D341Med (cell line): ENCODE data around the gene SPINK2.

Experiments used
- DNase-seq: peaks from one replicate; pipeline ENCODE4 v3.0.0; 2012; ENCODE audit warnings: low spot score

The SPINK2 gene

DNA sequence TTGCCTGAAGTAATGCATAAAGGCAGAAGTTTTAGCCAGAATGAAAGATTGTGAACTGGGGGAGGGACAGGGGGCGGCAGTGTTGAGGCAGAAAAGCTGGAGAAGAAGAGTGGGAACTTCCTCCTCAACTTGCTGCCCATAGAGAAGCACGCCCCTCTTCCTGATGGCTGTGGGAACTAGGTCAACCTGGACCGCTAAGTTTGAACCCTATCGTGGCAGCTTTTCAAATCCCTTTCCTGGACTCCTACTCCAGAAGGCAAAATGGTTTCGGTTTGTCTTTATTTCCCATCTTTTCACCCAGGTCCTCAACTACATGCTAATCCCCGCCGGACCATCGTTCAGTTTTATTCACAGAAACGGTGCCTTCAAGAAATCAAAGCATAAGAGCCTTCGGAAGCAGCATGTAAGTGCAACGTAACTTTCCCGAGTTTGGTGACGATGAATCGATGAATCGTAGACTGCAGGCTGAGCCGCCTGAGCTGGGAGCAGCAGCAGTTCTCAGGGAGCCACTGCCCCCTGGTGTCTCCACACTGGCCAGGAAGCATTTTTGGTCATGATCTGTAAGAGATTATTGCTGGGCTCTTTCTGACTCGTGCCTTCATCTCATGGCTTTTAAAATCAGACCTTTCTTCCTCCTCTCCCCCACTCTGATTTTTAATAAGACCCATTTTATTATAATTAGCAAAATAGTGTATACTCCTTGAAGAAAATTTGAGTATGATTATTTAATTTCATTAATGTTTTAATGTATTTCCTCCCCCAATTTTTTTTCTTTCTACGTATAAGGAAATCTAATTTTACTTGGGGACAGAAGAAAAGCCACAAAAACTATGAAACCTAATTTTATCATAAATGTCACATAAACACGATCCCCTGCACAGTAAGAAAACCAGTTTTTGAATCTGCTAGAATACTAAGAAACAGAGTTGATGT, 21.4 kb downstream of the SPINK2 start:
- peak; percentile 88 for DNase-seq

DNA sequence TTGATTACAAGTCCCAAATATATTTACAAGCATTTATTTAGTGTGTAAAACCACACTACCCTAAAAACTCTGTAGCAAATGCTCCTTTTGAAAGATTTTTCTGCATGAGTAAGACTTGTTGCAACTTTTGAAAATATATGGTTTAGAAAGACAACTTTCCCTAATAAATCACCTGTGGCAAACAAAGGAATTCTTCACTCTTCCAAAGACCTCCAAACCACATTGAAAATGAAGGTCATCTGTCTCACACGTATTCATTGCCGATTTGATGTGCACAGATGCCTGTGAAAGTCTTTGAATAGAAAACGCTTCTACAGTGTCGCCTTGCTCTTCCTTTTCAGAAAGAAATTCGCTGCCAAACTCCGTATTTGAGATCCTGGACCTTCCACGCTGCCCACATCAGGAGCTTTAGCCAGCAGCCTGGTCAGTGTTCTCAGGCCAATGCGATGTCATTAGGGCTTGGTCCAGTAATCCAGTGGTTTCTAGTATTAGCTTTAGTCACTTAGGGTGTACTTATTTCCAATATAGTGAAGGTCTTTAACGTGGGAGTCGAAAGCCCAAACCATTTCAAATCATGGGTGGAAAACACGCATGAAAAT, 22.2 kb downstream of the SPINK2 start:
- no peak for DNase-seq

DNA sequence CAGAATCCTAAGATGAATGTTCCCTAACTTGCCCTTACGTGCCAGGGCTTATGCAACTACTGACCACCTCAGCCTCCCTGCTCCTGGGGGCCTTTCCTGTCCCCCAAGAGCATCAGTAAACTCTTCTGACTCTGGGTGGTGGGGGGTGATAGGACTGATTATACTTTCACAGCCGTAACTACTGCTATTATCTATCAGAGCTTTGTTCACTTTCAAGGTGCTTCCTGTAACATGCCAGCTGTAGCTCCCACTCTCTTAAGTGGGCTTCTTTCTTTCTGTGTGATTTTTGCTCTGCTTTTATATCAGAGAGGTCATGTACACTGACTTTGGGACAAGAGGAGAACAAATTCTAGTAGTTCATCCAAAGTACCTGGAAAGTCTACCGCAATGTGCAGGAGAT, 25.3 kb downstream of the SPINK2 start:
- no peak for DNase-seq

DNA sequence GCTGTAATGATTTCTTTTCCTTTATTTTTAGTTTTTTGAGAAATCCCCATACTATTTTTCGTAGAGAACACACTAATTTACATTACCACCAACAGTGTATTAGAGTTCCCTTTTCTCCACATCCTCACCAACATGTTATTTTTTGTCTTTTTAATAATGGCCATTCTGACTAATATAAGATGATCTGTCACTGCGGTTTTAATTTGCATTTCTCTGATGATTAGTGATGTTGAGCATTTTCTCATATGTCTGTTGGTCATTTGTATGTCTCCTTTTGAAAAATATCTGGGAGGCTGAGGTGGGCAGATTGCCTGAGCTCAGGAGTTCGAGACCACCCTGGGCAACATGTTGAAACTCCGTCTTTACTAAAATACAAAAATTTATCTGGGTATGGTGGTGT, 30.2 kb downstream of the SPINK2 start:
- DNase-seq: no peak

DNA sequence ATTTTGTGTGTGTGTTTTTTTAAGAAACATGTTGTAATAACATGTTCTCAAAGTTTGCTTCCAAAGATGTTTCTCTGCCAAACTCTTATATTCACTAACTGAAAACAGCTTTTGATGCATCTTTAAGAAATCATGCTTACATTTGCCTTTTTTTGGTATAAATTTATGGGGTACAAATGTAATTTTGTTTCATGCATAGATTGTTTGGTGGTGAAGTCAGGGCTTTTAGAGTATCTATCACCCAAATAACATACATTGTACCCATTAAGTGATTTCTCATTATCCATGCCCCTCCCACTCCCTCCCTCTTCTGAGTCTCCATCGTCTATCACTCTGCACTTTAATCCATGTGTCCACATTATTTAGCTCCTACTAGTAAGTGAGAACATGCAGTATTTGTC, 30.8 kb downstream of the SPINK2 start:
- DNase-seq: no peak

GRCh38 chr4:56788081-56788480, 33.4 kb downstream of the SPINK2 start:
- DNase-seq: no peak

DNA sequence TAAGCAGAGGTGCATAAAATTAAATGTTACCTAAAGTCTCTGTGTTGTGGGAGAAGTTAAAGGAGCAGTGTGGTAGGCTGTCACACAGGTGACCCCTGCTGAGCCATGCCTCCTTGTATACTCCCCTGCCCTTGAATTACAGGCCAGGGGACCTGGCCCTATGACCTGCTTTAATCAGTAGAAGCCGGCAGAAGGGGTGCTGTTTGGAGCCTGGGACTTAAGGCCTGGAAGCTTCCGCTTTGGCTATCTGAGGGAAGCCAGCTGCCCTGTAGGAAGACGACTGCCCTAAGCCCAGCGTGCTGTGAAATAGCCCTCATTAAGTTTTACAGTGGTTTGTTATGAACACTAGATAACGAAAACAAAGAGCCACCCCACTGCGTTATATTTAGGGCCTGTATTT, 34.1 kb downstream of the SPINK2 start:
- DNase-seq: no peak

DNA sequence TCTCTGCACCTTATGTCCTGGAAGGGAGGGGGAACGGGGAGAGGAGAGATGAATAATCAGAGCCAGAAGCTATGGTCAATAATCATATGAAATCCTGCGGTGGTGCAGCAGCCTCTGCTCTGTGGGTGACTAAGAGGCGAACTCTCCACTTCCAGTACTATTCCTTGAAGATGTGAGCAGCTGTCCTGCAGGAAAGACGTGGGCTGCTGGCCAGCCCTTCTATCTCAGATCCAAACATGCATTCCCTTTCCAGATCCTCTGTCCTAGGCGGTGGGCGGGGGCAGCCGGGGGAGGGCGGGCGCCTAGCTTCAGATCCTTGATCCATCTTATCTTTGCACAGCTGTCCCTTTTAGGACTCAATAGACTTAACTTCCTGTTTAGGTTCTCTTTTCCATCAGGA, 34.5 kb downstream of the SPINK2 start:
- peak; percentile 62 for DNase-seq

DNA sequence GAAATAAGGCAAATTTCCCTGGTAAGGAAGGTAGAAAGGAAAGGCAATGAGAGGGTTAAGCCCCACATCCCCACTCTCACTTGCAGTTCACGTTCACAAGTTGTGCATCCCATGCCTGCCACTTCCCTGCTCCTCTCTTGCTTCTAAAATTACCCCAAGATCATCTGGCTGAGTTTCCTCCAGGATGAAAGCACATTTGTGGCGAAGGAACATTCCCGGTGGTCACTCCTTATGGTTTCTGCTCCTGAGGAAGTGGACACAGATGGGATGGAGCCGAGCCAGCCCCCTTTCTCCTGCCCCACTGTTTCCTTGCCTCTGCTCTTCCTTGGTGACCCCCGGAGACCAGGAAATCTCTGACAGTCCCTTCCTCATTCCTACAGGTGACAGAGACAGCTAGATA, 37.5 kb downstream of the SPINK2 start:
- DNase-seq: no peak

GRCh38 chr4:56782019-56782418, 39.5 kb downstream of the SPINK2 start:
- DNase-seq: no peak

- no peak for DNase-seq
Observed at GRCh38 chr4:56773346-56773745, 48.2 kb downstream of the SPINK2 start.

DNA sequence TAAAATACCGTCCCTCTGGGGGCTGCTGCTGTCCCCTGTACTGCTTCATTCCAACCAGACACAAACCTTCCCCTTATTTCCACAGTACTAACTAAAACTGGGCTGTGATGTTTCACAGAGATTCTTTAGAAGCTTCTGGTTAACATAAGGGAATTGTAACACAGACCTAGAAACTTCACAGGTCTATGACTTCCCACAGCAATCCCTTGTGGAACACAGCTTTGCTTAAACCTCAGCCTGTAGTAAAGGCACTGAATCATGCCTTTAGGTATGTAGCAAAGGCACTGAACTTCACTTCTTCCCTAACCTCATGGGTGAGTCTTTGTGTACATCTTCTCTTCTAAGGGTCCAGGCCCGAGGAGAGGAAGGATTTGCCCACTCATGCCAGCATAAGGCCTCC, 49.4 kb downstream of the SPINK2 start:
- DNase-seq: no peak

DNA sequence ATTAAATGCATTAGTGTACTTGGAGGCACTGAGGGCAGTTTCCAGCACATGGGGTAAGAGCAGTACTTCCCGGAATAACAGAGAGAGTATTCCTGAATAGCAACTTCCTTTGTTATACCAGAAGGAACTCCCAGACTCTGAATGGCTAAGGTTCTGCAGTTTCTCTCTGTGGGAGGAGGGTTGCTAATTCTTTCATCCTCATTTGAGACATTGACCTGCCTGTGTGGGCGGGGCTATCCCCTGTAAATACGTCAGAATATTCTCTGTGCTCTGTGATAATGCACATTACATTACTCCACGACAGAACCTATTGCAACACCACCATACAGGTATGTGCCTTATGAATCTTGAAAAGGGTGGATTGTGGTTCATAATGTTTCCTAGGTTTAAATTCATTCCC, 52.7 kb downstream of the SPINK2 start:
- DNase-seq: no peak

DNA sequence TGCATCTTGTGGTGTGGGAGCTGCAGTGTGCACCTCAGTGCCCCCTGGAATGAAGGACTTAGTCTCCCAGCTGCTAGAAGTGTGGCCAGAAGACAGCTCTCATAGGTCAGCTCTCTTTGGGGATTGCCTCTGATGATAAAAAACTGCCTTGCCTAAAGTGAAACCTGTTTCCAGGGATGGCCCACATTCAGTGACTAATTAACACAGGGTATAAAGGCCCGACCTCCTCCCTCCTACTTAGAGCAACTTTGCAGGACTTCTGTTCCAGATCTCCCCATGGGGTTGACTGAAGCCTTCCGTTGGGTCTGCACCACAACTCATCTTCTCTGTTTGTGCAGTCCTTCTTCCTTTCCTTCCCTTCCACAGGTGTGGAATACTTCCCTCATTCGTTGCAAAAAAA, 53.2 kb downstream of the SPINK2 start:
- DNase-seq: no peak

- DNase-seq: no peak
Observed at GRCh38 chr4:56767567-56767966, 53.9 kb downstream of the SPINK2 start.

DNA sequence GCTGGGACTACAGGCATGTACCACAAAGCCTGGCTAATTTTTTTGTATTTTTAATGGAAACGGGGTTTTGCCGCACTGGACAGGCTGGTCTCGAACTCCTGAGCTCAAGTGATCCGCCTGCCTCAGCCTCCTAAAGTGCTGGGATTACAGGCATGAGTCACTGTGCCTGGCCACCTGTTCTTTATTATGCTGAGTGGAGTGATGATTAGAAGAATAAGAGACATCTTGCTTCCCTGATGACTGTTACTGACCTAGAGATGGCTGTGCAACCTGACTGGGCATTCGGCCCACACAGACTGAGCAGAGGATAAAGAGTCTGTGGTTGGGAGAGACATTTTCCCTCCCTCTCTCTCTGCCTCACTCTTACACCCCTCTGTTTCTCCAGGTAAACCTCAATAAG, 56.7 kb downstream of the SPINK2 start:
- no peak for DNase-seq

- no peak for DNase-seq
Observed at GRCh38 chr4:56764223-56764622, 57.3 kb downstream of the SPINK2 start.

DNA sequence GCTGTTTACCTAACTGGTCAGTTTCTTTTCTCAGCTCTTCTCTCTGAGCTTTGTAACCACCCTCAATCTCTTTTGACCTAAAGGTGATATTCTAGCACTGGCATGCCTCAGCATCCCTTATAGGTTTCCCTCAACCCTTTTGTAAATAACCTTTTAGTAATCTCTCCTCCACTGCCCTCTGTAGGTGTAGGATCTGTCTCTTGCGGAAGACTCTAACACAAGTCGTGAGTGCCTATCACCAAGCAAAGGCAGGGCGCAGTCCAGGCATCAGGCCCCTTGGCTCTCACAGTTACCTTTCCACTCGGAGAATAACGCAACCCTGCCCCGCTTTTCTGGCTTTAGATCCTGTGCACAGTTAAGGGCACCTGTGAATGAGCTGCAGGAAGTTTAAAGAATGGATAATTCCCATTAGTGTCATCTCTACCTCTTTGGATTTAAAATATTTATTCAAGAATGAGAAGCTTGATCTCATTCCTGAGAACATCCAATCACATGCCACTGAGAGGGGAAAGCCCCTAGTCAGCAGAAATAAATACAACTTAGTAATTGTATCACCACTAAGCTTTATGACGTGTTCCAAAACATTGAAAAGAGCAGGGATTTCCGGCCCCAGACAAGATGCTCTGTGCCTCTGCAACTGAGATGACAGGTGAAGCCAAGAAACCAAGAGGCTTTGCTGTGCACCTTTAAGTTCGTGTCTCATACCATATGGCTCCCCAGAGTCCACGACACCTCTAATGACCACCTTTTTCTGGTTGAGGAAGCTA, 58.8 kb downstream of the SPINK2 start:
- DNase-seq: no peak

GRCh38 chr4:56760183-56760582, 61.3 kb downstream of the SPINK2 start:
- DNase-seq: no peak
